Activated CD8-positive, alpha-beta T cell treated with anti-CD3 and anti-CD28 coated beads for 36 hours (primary cell): ENCODE data around the gene PRPS1. TPM values are rescaled to one million over a fixed set of nuclear protein-coding genes. Genes with fewer than 3 reads are reported as not detected.

Source experiments
- ATAC-seq: fragments of 200-7000 bp; cut with Tn5 transposase; one replicate; pipeline ENCODE4 v1.10.0; 2021; ENCODE audit warnings: mild to moderate bottlenecking, moderate library complexity
- CTCF ChIA-PET: fragments of 350-600 bp; sonication (Branson Sonifier 250); formaldehyde crosslinking; loops from one replicate; lab custom pipeline; 2021; ENCODE audit warnings: antibody characterized with exemption; lab: Charles Lee
- POLR2A ChIA-PET: fragments of 350-600 bp; sonication (Branson Sonifier 250); formaldehyde crosslinking; loops from one replicate; lab custom pipeline; 2021; ENCODE audit warnings: antibody characterized with exemption; lab: Charles Lee
- DNase-seq: peaks from one replicate; pipeline ENCODE4 v3.0.0-alpha.2; 2020
- H3K27ac Mint-ChIP-seq: one replicate; pipeline ENCODE4 v1.8.0; 2021; ENCODE audit warnings: mild to moderate bottlenecking, mixed read lengths
- H3K27me3 Mint-ChIP-seq: one replicate; pipeline ENCODE4 v1.8.0; 2021; ENCODE audit warnings: mixed read lengths
- H3K36me3 Mint-ChIP-seq: one replicate; pipeline ENCODE4 v1.8.0; 2021; ENCODE audit warnings: low read depth, mixed read lengths
- H3K4me1 Mint-ChIP-seq: one replicate; pipeline ENCODE4 v1.8.0; 2021; ENCODE audit warnings: low read depth, mixed read lengths
- H3K4me3 Mint-ChIP-seq: one replicate; pipeline ENCODE4 v1.8.0; 2021; ENCODE audit warnings: mild to moderate bottlenecking, moderate library complexity, mixed read lengths
- H3K9me3 Mint-ChIP-seq: one replicate; pipeline ENCODE4 v1.8.0; 2021; ENCODE audit warnings: mixed read lengths
- CTCF ChIP-seq: fragments of 200-600 bp; IDR thresholded peaks from one replicate; pipeline ENCODE4 v1.8.0; 2022; ENCODE audit warnings: antibody characterized with exemption, mild to moderate bottlenecking
- intact Hi-C: fragments of 100-400 bp; cut with micrococcal nuclease; formaldehyde crosslinking; loops from one replicate; pipeline ENCODE4 v1.10.0; 2022
- total RNA-seq, 2 experiments: library from RNA; stranded (reverse); gene quantifications; one replicate each; pipeline ENCODE4 v1.2.3, GENCODE V29; 2021

Gene PRPS1
- total RNA-seq, 2 experiments from 2014 or later: 122 to 131 TPM

GRCh38 chrX:107700317-107700774 lies 72.0 kb downstream of the PRPS1 start:
- Mint-ChIP-seq H3K4me3 (no peak overlapping the region), H3K36me3 (no peaks in the 10 kb centered on the region), H3K9me3 (no peaks in the 10 kb centered on the region), H3K27me3 (no peaks in the 10 kb centered on the region), H3K27ac (no peak overlapping the region), H3K4me1 (peaks cover 10% of the 10 kb centered on the region)
- ChIA-PET CTCF (interaction anchor here (1.6 kb wide), 1 partner anchor 45 kb away, joined by 4 read pairs; no protein-coding TSS in a partner anchor), POLR2A (no interaction called here)
- ATAC-seq (no peak), DNase-seq (no peak)
- no peak for TF ChIP-seq CTCF
- intact Hi-C loops: no loop called here

Other genes with a start within 250 kb of the PRPS1 start
- not detected for gene FRMPD3, start 178.9 kb upstream of the PRPS1 start, total RNA-seq
- 10 to 100 TPM; 47.2 to 50.5 TPM for gene TSC22D3, start 147.3 kb downstream of the PRPS1 start, total RNA-seq
- gene NCBP2L, start 149.2 kb downstream of the PRPS1 start, total RNA-seq: not detected
- 1 to 10 TPM; 6.6 to 7.4 TPM for gene MID2, start 197.4 kb downstream of the PRPS1 start, total RNA-seq